GM10847 (cell line): ENCODE data around the gene FOXN3.

Experiments used
- POLR2A ChIP-seq: IDR thresholded peaks from 2 replicates; pipeline ENCODE4 v1.6.1; 2011; ENCODE audit not compliant: insufficient read length; ENCODE audit errors: extremely low read depth

FOXN3 gene

GRCh38 chr14:89422952-89423345 lies 5.9 kb upstream of the FOXN3 start:
- no peak for TF ChIP-seq POLR2A

GRCh38 chr14:89422181-89422951 lies 5.3 kb upstream of the FOXN3 start:
- no peak for TF ChIP-seq POLR2A

GRCh38 chr14:89420502-89420901 lies 3.5 kb upstream of the FOXN3 start:
- no peak for TF ChIP-seq POLR2A

GRCh38 chr14:89419973-89420482 lies 3.0 kb upstream of the FOXN3 start:
- TF ChIP-seq POLR2A: no peak

- no peak for TF ChIP-seq POLR2A
Measured at GRCh38 chr14:89418976-89419375, 1.9 kb upstream of the FOXN3 start.

- TF ChIP-seq POLR2A: no peak
Measured at GRCh38 chr14:89418452-89418851, 1.4 kb upstream of the FOXN3 start.

- no peak for TF ChIP-seq POLR2A
Measured at GRCh38 chr14:89417465-89418225, 612 bp upstream of the FOXN3 start.

GRCh38 chr14:89416002-89416995 lies 734 bp downstream of the FOXN3 start:
- no peak for TF ChIP-seq POLR2A

GRCh38 chr14:89415159-89415558 lies 1.9 kb downstream of the FOXN3 start:
- TF ChIP-seq POLR2A: no peak

- no peak for TF ChIP-seq POLR2A
Measured at GRCh38 chr14:89411976-89412375, 5.1 kb downstream of the FOXN3 start.

GRCh38 chr14:89409961-89410360 lies 7.1 kb downstream of the FOXN3 start:
- no peak for TF ChIP-seq POLR2A

- no peak for TF ChIP-seq POLR2A
Measured at GRCh38 chr14:89408907-89409700, 7.9 kb downstream of the FOXN3 start.

GRCh38 chr14:89407856-89408255 lies 9.2 kb downstream of the FOXN3 start:
- TF ChIP-seq POLR2A: no peak

GRCh38 chr14:89406941-89407340 lies 10.1 kb downstream of the FOXN3 start:
- no peak for TF ChIP-seq POLR2A

GRCh38 chr14:89406361-89406760 lies 10.7 kb downstream of the FOXN3 start:
- TF ChIP-seq POLR2A: no peak

- TF ChIP-seq POLR2A: no peak
Measured at GRCh38 chr14:89405712-89406111, 11.3 kb downstream of the FOXN3 start.
